ENCODE measurements around the gene FNIP2. TPM values are rescaled to one million over a fixed set of nuclear protein-coding genes. Genes with fewer than 3 reads are reported as not detected.
"Not testable (repeated sequence)": the region's sequence is repeated elsewhere in the genome, so short reads cannot be mapped to it uniquely, and the experiment has no call there.

The FNIP2 gene
- total and polyA plus RNA-seq, 10 of the 15 experiments (the other 5 are each of a cell fraction or from before 2014, with no cell fraction given), result 0.03 to 0.38 (median 0.15) TPM

DNA sequence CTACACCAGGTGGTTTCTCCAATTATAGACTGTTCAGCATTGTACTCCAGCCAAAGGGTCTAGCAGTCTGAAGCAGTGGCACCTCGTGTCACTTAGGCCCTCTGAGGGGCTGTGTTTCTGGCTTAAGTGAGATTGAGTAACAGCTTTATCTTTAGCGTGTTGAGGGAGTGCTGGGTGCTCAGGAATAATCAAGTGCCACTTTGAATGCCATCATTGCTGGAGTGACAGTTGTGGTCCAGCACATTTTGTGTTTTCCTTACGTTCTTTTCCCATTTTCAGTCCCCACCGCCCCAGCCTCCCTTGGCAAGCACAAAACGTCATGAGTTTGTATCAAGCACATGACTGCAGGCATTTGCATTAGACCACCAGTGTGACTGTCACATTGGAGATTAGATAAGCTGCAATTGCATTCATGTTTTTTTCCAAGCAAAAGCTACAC is 58.7 kb downstream of the FNIP2 start:
- no peak overlapping the region for H3K27ac ChIP-seq (ENCODE audit: control insufficient read depth, insufficient read depth)
- CTCF ChIA-PET, result interaction anchor here (0.5 to 3.4 kb wide), 9 partner anchors 9 to 74 kb away, joined by 3 to 10 read pairs (median 6); no protein-coding TSS in a partner anchor
- no peaks in the 10 kb centered on the region for H3K27me3 ChIP-seq (replicated peaks in 1 of 2; ENCODE audit: control insufficient read depth in 2 of 2, insufficient read depth in 2 of 2, low read length in 1 of 2)
- H3K9me3 ChIP-seq (replicated peaks; ENCODE audit: control insufficient read depth, insufficient read depth, low read length), result no peaks in the 10 kb centered on the region
- no peak overlapping the region for H3K4me2 ChIP-seq (ENCODE audit: control insufficient read depth, insufficient read depth)
- H3K36me3 ChIP-seq (ENCODE audit: control insufficient read depth in 2 of 2, insufficient read depth in 2 of 2, low read length in 1 of 2), result no peaks in the 10 kb centered on the region
- TF ChIP-seq BCLAF1 (IDR thresholded peaks at IDR 0.05) (no peak), FOXK2 (IDR thresholded peaks at IDR 0.05) (no peak), EP300 (IDR thresholded peaks at IDR 0.05; ENCODE audit: borderline replicate concordance in 1 of 2, control insufficient read depth in 1 of 2, low read depth in 2 of 2, low read length in 2 of 2) (no peak), CREB1 (IDR thresholded peaks at IDR 0.05; ENCODE audit: low read depth) (no peak)
- TF ChIP-seq, protein P1, sequence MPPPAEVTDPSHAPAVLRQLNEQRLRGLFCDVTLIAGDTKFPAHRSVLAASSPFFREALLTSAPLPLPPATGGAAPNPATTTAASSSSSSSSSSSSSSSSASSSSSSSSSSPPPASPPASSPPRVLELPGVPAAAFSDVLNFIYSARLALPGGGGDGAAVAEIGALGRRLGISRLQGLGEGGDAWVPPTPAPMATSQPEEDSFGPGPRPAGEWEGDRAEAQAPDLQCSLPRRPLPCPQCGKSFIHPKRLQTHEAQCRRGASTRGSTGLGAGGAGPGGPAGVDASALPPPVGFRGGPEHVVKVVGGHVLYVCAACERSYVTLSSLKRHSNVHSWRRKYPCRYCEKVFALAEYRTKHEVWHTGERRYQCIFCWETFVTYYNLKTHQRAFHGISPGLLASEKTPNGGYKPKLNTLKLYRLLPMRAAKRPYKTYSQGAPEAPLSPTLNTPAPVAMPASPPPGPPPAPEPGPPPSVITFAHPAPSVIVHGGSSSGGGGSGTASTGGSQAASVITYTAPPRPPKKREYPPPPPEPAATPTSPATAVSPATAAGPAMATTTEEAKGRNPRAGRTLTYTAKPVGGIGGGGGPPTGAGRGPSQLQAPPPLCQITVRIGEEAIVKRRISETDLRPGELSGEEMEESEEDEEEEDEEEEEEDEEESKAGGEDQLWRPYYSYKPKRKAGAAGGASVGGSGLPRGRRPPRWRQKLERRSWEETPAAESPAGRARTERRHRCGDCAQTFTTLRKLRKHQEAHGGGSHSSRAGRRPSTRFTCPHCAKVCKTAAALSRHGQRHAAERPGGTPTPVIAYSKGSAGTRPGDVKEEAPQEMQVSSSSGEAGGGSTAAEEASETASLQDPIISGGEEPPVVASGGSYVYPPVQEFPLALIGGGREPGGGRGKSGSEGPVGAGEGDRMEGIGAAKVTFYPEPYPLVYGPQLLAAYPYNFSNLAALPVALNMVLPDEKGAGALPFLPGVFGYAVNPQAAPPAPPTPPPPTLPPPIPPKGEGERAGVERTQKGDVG (CRISPR knock-in tag; IDR thresholded peaks at IDR 0.05), result no peak
- RAD21 ChIA-PET (ENCODE audit: unreplicated experiment), result interaction anchor here (0.6 to 3.4 kb wide), 7 partner anchors 16 to 169 kb away, joined by 3 to 34 read pairs (median 5); no protein-coding TSS in a partner anchor
- in situ Hi-C loops (cut with MboI), result no loop called here
- SMC1A ChIA-PET (ENCODE audit: uncharacterized antibody, unreplicated experiment), result interaction anchor here (0.6 to 11.5 kb wide), 14 partner anchors 9 to 105 kb away, joined by 3 to 101 read pairs (median 6); no protein-coding TSS in a partner anchor
- H3K79me2 ChIP-seq (ENCODE audit: control insufficient read depth, insufficient read depth, low read length), result no peaks in the 10 kb centered on the region
- FAIRE-seq (no peak), DNase-seq (ENCODE audit: low read depth, low spot score) (no peak), ATAC-seq (no peak)
- no peak overlapping the region for H3K9ac ChIP-seq (ENCODE audit: control insufficient read depth, insufficient read depth, low read length)
- BruUV-seq (replicated peaks), result no TSS peak
- no peak overlapping the region for H3K4me3 ChIP-seq
- no peaks in the 10 kb centered on the region for H4K20me1 ChIP-seq (ENCODE audit: control insufficient read depth, insufficient read depth)
- H2AFZ ChIP-seq (ENCODE audit: control insufficient read depth, low read depth, low read length), result no peak overlapping the region
- WGBS (ENCODE audit: insufficient coverage, insufficient replicate concordance, low lambda C conversion rate, missing lambda C conversion rate), result 48% methylated on average over 5 of the region's 5 CpGs
- intact Hi-C loops (cut with micrococcal nuclease; ENCODE audit: unreplicated experiment), result no loop called here
- POLR2A ChIA-PET, result interaction anchor here (1.0 to 1.4 kb wide), 3 partner anchors 14 to 41 kb away, joined by 3 to 4 read pairs (median 4); no protein-coding TSS in a partner anchor
- peaks cover 20% of the 10 kb centered on the region for H3K4me1 ChIP-seq (ENCODE audit: control insufficient read depth, insufficient read depth, low read length)

- ChIA-PET POLR2A (interaction anchor here (1.1 to 1.4 kb wide), 2 partner anchors 17 to 41 kb away, joined by 3 to 4 read pairs; no protein-coding TSS in a partner anchor), CTCF (interaction anchor here (0.5 to 3.4 kb wide), 8 partner anchors 10 to 286 kb away, joined by 3 to 10 read pairs (median 4); no protein-coding TSS in a partner anchor)
- not testable (repeated sequence) for H3K79me2 ChIP-seq (ENCODE audit: control insufficient read depth, insufficient read depth, low read length)
Observed at GRCh38 chr4:158828151-158828550, 59.3 kb downstream of the FNIP2 start.

More at GRCh38 chr4:158828151-158828550, 59.3 kb downstream of the FNIP2 start:
- H3K27ac ChIP-seq (ENCODE audit: control insufficient read depth, insufficient read depth); H3K9ac ChIP-seq (ENCODE audit: control insufficient read depth, insufficient read depth, low read length); intact Hi-C loops (cut with micrococcal nuclease; ENCODE audit: unreplicated experiment); H3K4me3 ChIP-seq; H3K36me3 ChIP-seq (ENCODE audit: control insufficient read depth in 2 of 2, insufficient read depth in 2 of 2, low read length in 1 of 2); DNase-seq (ENCODE audit: low read depth, low spot score); H3K4me2 ChIP-seq (ENCODE audit: control insufficient read depth, insufficient read depth); H3K27me3 ChIP-seq (replicated peaks in 1 of 2; ENCODE audit: control insufficient read depth in 2 of 2, insufficient read depth in 2 of 2, low read length in 1 of 2); ATAC-seq; BruUV-seq (replicated peaks); FAIRE-seq; H3K9me3 ChIP-seq (replicated peaks; ENCODE audit: control insufficient read depth, insufficient read depth, low read length); H4K20me1 ChIP-seq (ENCODE audit: control insufficient read depth, insufficient read depth); in situ Hi-C loops (cut with MboI); H2AFZ ChIP-seq (ENCODE audit: control insufficient read depth, low read depth, low read length): not testable (repeated sequence)
- ChIA-PET SMC1A (ENCODE audit: uncharacterized antibody, unreplicated experiment) (interaction anchor here (0.6 to 11.5 kb wide), 11 partner anchors 10 to 106 kb away, joined by 3 to 101 read pairs (median 9); no protein-coding TSS in a partner anchor), RAD21 (ENCODE audit: unreplicated experiment) (interaction anchor here (1.1 to 3.4 kb wide), 3 partner anchors 17 to 23 kb away, joined by 5 to 34 read pairs (median 5); no protein-coding TSS in a partner anchor)
- H3K4me1 ChIP-seq (ENCODE audit: control insufficient read depth, insufficient read depth, low read length), result peaks cover 20% of the 10 kb centered on the region
- 70% methylated on average over 8 of the region's 8 CpGs for WGBS (ENCODE audit: insufficient coverage, insufficient replicate concordance, low lambda C conversion rate, missing lambda C conversion rate)

All from GM12878 (cell line).